CD4-positive, alpha-beta T cell (primary cell): Measurements from ENCODE around the gene EMC6. TPM values are rescaled to one million over a fixed set of nuclear protein-coding genes. Genes with fewer than 3 reads are reported as not detected.

Experiments
- ATAC-seq: fragments of 200-7000 bp; cut with Tn5 transposase; one replicate; pipeline ENCODE4 v1.10.0; 2022; ENCODE audit warnings: mild to moderate bottlenecking; ENCODE audit not compliant: poor library complexity
- CTCF ChIA-PET: fragments of 350-600 bp; sonication (Branson Sonifier 250); formaldehyde crosslinking; loops from one replicate; lab custom pipeline; 2021; ENCODE audit warnings: antibody characterized with exemption, inconsistent platforms; lab: Charles Lee
- POLR2A ChIA-PET: fragments of 350-600 bp; sonication (Branson Sonifier 250); formaldehyde crosslinking; loops from one replicate; lab custom pipeline; 2021; ENCODE audit warnings: antibody characterized with exemption, inconsistent platforms; lab: Charles Lee
- DNase-seq, 14 experiments: peaks; one replicate each; pipeline ENCODE4 v3.0.0-alpha.2; 2013 to 2020; ENCODE audit warnings: mixed read lengths in 2 of 14
- H3K27ac ChIP-seq, 2 donors: one replicate each; pipeline versions ENCODE4 v1.5.1 to v1.7.0; 2013; ENCODE audit warnings: low read length in 2 of 2, low read depth in 1 of 2, mild to moderate bottlenecking in 1 of 2
- H3K27me3 ChIP-seq, 2 experiments: 1 replicate in 1 of 2; 2 replicates in 1 of 2; pipeline versions ENCODE4 v1.6.1 to v1.7.0; 2013; ENCODE audit warnings: low read length in 2 of 2, control low read depth in 1 of 2, mild to moderate bottlenecking in 1 of 2, moderate library complexity in 1 of 2; ENCODE audit not compliant: insufficient read depth in 2 of 2, control insufficient read depth in 1 of 2
- H3K36me3 ChIP-seq: one replicate; pipeline ENCODE4 v1.6.1; 2013; ENCODE audit warnings: low read length, control low read depth; ENCODE audit not compliant: insufficient read depth
- H3K4me1 ChIP-seq: one replicate; pipeline ENCODE4 v1.6.1; 2013; ENCODE audit warnings: low read length, control low read depth; ENCODE audit not compliant: insufficient read depth
- H3K4me3 ChIP-seq: one replicate; pipeline ENCODE4 v1.5.1; 2013; ENCODE audit warnings: mild to moderate bottlenecking, low read length, moderate library complexity
- H3K9me3 ChIP-seq, 2 experiments: 1 replicate in 1 of 2; 2 replicates in 1 of 2; pipeline versions ENCODE4 v1.6.1 to v1.7.0; 2013; ENCODE audit warnings: low read length in 2 of 2, mild to moderate bottlenecking in 2 of 2, control low read depth in 1 of 2, moderate library complexity in 1 of 2; ENCODE audit not compliant: control insufficient read depth in 1 of 2, insufficient read depth in 1 of 2
- H3K27ac Mint-ChIP-seq: one replicate; pipeline ENCODE4 v1.8.0; 2020; ENCODE audit warnings: mixed read lengths
- H3K27me3 Mint-ChIP-seq: one replicate; pipeline ENCODE4 v1.8.0; 2021; ENCODE audit warnings: mixed read lengths
- H3K36me3 Mint-ChIP-seq: one replicate; pipeline ENCODE4 v1.8.0; 2021; ENCODE audit warnings: low read depth, mixed read lengths
- H3K4me1 Mint-ChIP-seq: one replicate; pipeline ENCODE4 v1.8.0; 2021; ENCODE audit warnings: low read depth, mixed read lengths
- H3K4me3 Mint-ChIP-seq: one replicate; pipeline ENCODE4 v1.8.0; 2020; ENCODE audit warnings: mild to moderate bottlenecking, mixed read lengths
- H3K9me3 Mint-ChIP-seq: one replicate; pipeline ENCODE4 v1.8.0; 2020; ENCODE audit warnings: mixed read lengths
- intact Hi-C, 2 experiments: fragments of 100-400 bp; cut with DNase I in 1 of 2; cut with micrococcal nuclease in 1 of 2; formaldehyde crosslinking; loops; one replicate each; pipeline versions ENCODE4 v1.15.1 to v1.9.0; 2023 to 2025; cut with DNase I, micrococcal nuclease
- polyA plus RNA-seq, 2 donors: library from polyadenylated mRNA; unstranded; fragments of 120-200 nt; gene quantifications; one replicate each; pipeline ENCODE4 v1.2.1, GENCODE V29; 2013
- total RNA-seq, 174 experiments: library from RNA in 2 of 174; stranded (reverse) in 2 of 174; gene quantifications; one replicate each; pipeline ENCODE4 v1.2.3 and lab custom pipeline; 2021 to 2026
- TF ChIP-seq, protein P1 (sequence below): fragments of 200-600 bp; IDR thresholded peaks from one replicate; pipeline ENCODE4 v1.8.0; 2022; ENCODE audit warnings: antibody characterized with exemption, mild to moderate bottlenecking

The EMC6 gene
- total RNA-seq, result 10 to 100 TPM; 28.8 to 29.6 TPM
- polyA plus RNA-seq (2013, experiment 1 of 2), result 35.8 TPM
- polyA plus RNA-seq (2013, experiment 2 of 2), result 26.1 TPM
- 7.0 to 37.8 (median 14.2) reads per million in 172 experiments for total RNA-seq (lab: John Stamatoyannopoulos, UW)

GRCh38 chr17:3668279-3669084 is at the start of gene EMC6, which contains the start of gene TAX1BP3:
TSS of gene EMC6 (plus strand) at chr17:3668812. CDS start at chr17:3669147, 335 bp downstream.
TSS of gene TAX1BP3 (minus strand) at chr17:3668578. CDS start at chr17:3668526, 52 bp downstream.
- DNase-seq (peak; percentile 96 to 99 (median 99)), ATAC-seq (peak; percentile 94)
- TF ChIP-seq, protein P1, sequence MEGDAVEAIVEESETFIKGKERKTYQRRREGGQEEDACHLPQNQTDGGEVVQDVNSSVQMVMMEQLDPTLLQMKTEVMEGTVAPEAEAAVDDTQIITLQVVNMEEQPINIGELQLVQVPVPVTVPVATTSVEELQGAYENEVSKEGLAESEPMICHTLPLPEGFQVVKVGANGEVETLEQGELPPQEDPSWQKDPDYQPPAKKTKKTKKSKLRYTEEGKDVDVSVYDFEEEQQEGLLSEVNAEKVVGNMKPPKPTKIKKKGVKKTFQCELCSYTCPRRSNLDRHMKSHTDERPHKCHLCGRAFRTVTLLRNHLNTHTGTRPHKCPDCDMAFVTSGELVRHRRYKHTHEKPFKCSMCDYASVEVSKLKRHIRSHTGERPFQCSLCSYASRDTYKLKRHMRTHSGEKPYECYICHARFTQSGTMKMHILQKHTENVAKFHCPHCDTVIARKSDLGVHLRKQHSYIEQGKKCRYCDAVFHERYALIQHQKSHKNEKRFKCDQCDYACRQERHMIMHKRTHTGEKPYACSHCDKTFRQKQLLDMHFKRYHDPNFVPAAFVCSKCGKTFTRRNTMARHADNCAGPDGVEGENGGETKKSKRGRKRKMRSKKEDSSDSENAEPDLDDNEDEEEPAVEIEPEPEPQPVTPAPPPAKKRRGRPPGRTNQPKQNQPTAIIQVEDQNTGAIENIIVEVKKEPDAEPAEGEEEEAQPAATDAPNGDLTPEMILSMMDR, result no peak
- Histone ChIP-seq H3K4me3 (peak within 1 kb of the TSS; percentile 100), H3K36me3 (peaks cover 6% of the 10 kb centered on the region), H3K27ac (peak within 1 kb of the TSS; percentile 67 to 78), H3K27me3 (no peaks in the 10 kb centered on the region), H3K4me1 (peaks cover 25% of the 10 kb centered on the region), H3K9me3 (no peaks in the 10 kb centered on the region)
- peaks cover 5% of the 10 kb centered on the region for H3K36me3 Mint-ChIP-seq
- CTCF ChIA-PET, result interaction anchor here (1.3 to 1.6 kb wide), 2 partner anchors 14 to 1771 kb away, joined by 3 read pairs; partner anchors contain the start of gene C1QBP
- H3K4me3 Mint-ChIP-seq, result peak within 1 kb of the TSS; percentile 92
- H3K4me1 Mint-ChIP-seq, result peaks cover 13% of the 10 kb centered on the region
- H3K9me3 Mint-ChIP-seq, result no peaks in the 10 kb centered on the region
- peak within 1 kb of the TSS; percentile 81 for H3K27ac Mint-ChIP-seq
- no peaks in the 10 kb centered on the region for H3K27me3 Mint-ChIP-seq
- POLR2A ChIA-PET, result interaction anchor here (0.6 to 1.4 kb wide), 4 partner anchors 28 to 178 kb away, joined by 3 to 11 read pairs (median 5); partner anchors contain the start of genes CTNS, NCBP3, P2RX5 and SHPK
- intact Hi-C loops, result loop anchor here (1.0 to 5.0 kb wide), 4 partner anchors 31 to 179 kb away; partner anchors contain the start of genes CTNS (in 1 of the 2), HASPIN (in 1 of the 2), NCBP3 (in 1 of the 2) and SHPK (in 1 of the 2)

DNA sequence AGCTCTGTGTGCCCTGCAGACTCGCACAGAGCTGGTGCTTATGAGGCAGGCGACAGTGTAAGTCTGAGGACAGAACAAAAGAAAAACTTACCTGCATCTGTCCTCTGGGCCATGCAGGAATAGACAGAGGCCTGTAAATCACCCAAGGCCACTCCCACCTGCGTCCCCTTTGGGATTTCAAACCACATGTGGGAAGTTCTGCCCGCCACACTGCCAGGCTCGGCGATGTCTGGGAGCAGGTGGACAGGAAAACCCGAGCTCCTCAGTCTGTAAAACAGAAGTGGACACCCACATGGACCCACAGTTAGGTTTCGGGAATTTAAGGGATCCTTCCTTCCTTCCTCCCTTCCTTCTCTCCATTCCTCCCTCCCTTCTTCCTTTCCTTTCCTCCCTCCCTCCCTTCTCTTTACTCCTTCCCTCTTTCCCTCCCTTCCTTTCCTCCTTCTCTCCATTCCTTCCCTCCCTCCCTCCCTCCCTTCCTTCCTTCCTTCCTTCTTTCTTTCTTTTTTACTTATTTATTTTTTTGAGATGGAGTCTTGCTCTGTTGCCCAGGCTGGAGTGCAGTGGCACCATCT is 47.4 kb upstream of the EMC6 start:
- H3K27me3 Mint-ChIP-seq, result no peaks in the 10 kb centered on the region
- CTCF ChIA-PET, result no interaction called here

More for the DNA sequence above, 47.4 kb upstream of the EMC6 start:
- Mint-ChIP-seq H3K27ac (no peak overlapping the region), H3K36me3 (peaks cover 70% of the 10 kb centered on the region), H3K4me1 (no peaks in the 10 kb centered on the region), H3K4me3 (no peak overlapping the region), H3K9me3 (no peaks in the 10 kb centered on the region)
- peaks cover 6 to 10% of the 10 kb centered on the region in 2 experiments for H3K9me3 ChIP-seq
- no peaks in the 10 kb centered on the region for H3K27me3 ChIP-seq
- intact Hi-C loops, result no loop called here
- H3K4me3 ChIP-seq, result no peak overlapping the region
- H3K36me3 ChIP-seq, result peaks cover 48% of the 10 kb centered on the region
- H3K4me1 ChIP-seq, result no peaks in the 10 kb centered on the region
- TF ChIP-seq, protein P1, result no peak
- H3K27ac ChIP-seq, result no peak overlapping the region
- DNase-seq (no peak), ATAC-seq (no peak)
- POLR2A ChIA-PET, result no interaction called here
